OCI-LY1 (cell line): Measurements from ENCODE around the gene LCN12.

Experiments used
- H2AFZ ChIP-seq: fragments of 200-600 bp; sonication (generic), shearing (Covaris generic); 2 replicates; pipeline ENCODE4 v1.6.0; 2014; ENCODE audit warnings: antibody characterized with exemption, mild to moderate bottlenecking, low read length
- H3F3A ChIP-seq: fragments of 200-600 bp; sonication (generic), shearing (Covaris generic); 2 replicates; pipeline ENCODE4 v1.6.0; 2014; ENCODE audit warnings: mild to moderate bottlenecking, antibody characterized with exemption, low read length, moderate library complexity; ENCODE audit not compliant: insufficient read depth
- H3K27ac ChIP-seq: fragments of 200-600 bp; sonication (generic); 2 replicates; pipeline ENCODE4 v1.5.1; 2014; ENCODE audit warnings: low read length, mixed run types, mild to moderate bottlenecking, low read depth; ENCODE audit not compliant: poor library complexity, severe bottlenecking
- H3K27me3 ChIP-seq: fragments of 200-600 bp; sonication (generic); 2 replicates; pipeline ENCODE4 v1.6.0; 2014; ENCODE audit warnings: antibody characterized with exemption, mild to moderate bottlenecking, low read length, moderate library complexity; ENCODE audit not compliant: insufficient read depth
- H3K36me3 ChIP-seq: fragments of 200-600 bp; sonication (generic); 2 replicates; pipeline ENCODE4 v1.6.1; 2014; ENCODE audit warnings: mild to moderate bottlenecking, antibody characterized with exemption, low read length, moderate library complexity, mixed read lengths; ENCODE audit not compliant: insufficient read depth
- H3K4me1 ChIP-seq: fragments of 200-600 bp; sonication (generic); 2 replicates; pipeline ENCODE4 v1.5.1; 2014; ENCODE audit warnings: mild to moderate bottlenecking, low read length, moderate library complexity; ENCODE audit not compliant: insufficient read depth, severe bottlenecking
- H3K4me2 ChIP-seq: fragments of 200-600 bp; sonication (generic), shearing (Covaris generic); 2 replicates; pipeline ENCODE4 v1.6.1; 2014; ENCODE audit warnings: low read length
- H3K4me3 ChIP-seq: fragments of 200-600 bp; sonication (generic); 2 replicates; pipeline ENCODE4 v1.5.1; 2014; ENCODE audit warnings: low read length, low read depth, mild to moderate bottlenecking, mixed read lengths; ENCODE audit not compliant: poor library complexity, severe bottlenecking
- H3K79me2 ChIP-seq: fragments of 200-600 bp; shearing (Covaris generic); 2 replicates; pipeline ENCODE4 v1.6.1; 2016; ENCODE audit warnings: mixed run types, low read length, mixed read lengths; ENCODE audit not compliant: insufficient read depth
- H3K9ac ChIP-seq: fragments of 200-600 bp; sonication (generic), shearing (Covaris generic); 2 replicates; pipeline ENCODE4 v1.6.1; 2014; ENCODE audit warnings: mild to moderate bottlenecking, low read length, mixed read lengths
- H3K9me2 ChIP-seq: fragments of 200-600 bp; sonication (generic), shearing (Covaris generic); 2 replicates; pipeline ENCODE4 v1.6.1; 2014; ENCODE audit warnings: low read depth, mild to moderate bottlenecking, low read length, mixed read lengths
- H3K9me3 ChIP-seq: fragments of 200-600 bp; shearing (Covaris generic); 2 replicates; pipeline ENCODE4 v1.6.1; 2014; ENCODE audit warnings: low read length, mixed read lengths
- H4K20me1 ChIP-seq: fragments of 200-600 bp; sonication (generic), shearing (Covaris generic); 2 replicates; pipeline ENCODE4 v1.6.0; 2016; ENCODE audit warnings: mild to moderate bottlenecking, low read length; ENCODE audit not compliant: insufficient read depth
- CTCF ChIP-seq: fragments of 200-600 bp; sonication (generic), shearing (Covaris generic); IDR thresholded peaks from 2 replicates; pipeline ENCODE4 v1.5.1; 2017; ENCODE audit warnings: mild to moderate bottlenecking, antibody characterized with exemption, low read length, moderate library complexity, mixed read lengths
- EZH2 ChIP-seq: fragments of 200-600 bp; sonication (generic), shearing (Covaris generic); IDR thresholded peaks from 2 replicates; pipeline ENCODE4 v1.8.0; 2017; ENCODE audit warnings: borderline replicate concordance, mixed run types, mild to moderate bottlenecking, antibody characterized with exemption, low read length, moderate library complexity, mixed read lengths

Gene LCN12

GRCh38 chr9:136945333-136946227 lies 6.5 kb upstream of the LCN12 start:
- Histone ChIP-seq H3K4me2 (no peak overlapping the region), H3K36me3 (peaks cover 24% of the 10 kb centered on the region), H4K20me1 (no peaks in the 10 kb centered on the region), H3K9me3 (no peaks in the 10 kb centered on the region), H3K4me1 (peaks cover 24% of the 10 kb centered on the region), H3K9me2 (no peaks in the 10 kb centered on the region), H2AFZ (no peak overlapping the region), H3K9ac (no peak overlapping the region), H3K4me3 (no peak overlapping the region), H3K27ac (no peak overlapping the region), H3F3A (no peaks in the 10 kb centered on the region), H3K27me3 (no peaks in the 10 kb centered on the region; the same call in 1 of the 2 replicates), H3K79me2 (no peaks in the 10 kb centered on the region)
- TF ChIP-seq CTCF (no peak), EZH2 (no peak)

- no peak overlapping the region for H3K9ac ChIP-seq
- no peak overlapping the region for H2AFZ ChIP-seq
- no peaks in the 10 kb centered on the region for H4K20me1 ChIP-seq
- peaks cover 16% of the 10 kb centered on the region for H3K36me3 ChIP-seq
- no peaks in the 10 kb centered on the region for H3K9me3 ChIP-seq
- no peaks in the 10 kb centered on the region for H3K79me2 ChIP-seq
- H3K4me2 ChIP-seq, result no peak overlapping the region
- peaks cover 26% of the 10 kb centered on the region for H3K4me1 ChIP-seq
- TF ChIP-seq EZH2 (no peak), CTCF (no peak)
- H3K4me3 ChIP-seq, result no peak overlapping the region
- no peak overlapping the region for H3K27ac ChIP-seq
- H3F3A ChIP-seq, result no peaks in the 10 kb centered on the region
- H3K9me2 ChIP-seq, result no peaks in the 10 kb centered on the region
- no peaks in the 10 kb centered on the region; the same call in 1 of the 2 replicates for H3K27me3 ChIP-seq
Measured at GRCh38 chr9:136946228-136947027, 5.6 kb upstream of the LCN12 start.

GRCh38 chr9:136947028-136947891 lies 4.8 kb upstream of the LCN12 start:
- Histone ChIP-seq H2AFZ (no peak overlapping the region), H3K4me3 (no peak overlapping the region), H3K9me3 (no peaks in the 10 kb centered on the region), H3K9ac (no peak overlapping the region), H3F3A (no peaks in the 10 kb centered on the region), H3K4me2 (no peak overlapping the region), H3K27ac (no peak overlapping the region), H4K20me1 (no peaks in the 10 kb centered on the region), H3K79me2 (no peaks in the 10 kb centered on the region), H3K4me1 (peaks cover 26% of the 10 kb centered on the region), H3K9me2 (no peaks in the 10 kb centered on the region), H3K27me3 (no peaks in the 10 kb centered on the region; the same call in 1 of the 2 replicates), H3K36me3 (peaks cover 8% of the 10 kb centered on the region)
- TF ChIP-seq EZH2 (no peak), CTCF (no peak)
